Astrocyte (in vitro differentiated cells and primary cell): ENCODE data around the gene NF2. TPM values are rescaled to one million over a fixed set of nuclear protein-coding genes. Genes with fewer than 3 reads are reported as not detected.

Experiments
- DNase-seq: peaks from one replicate; pipeline ENCODE4 v3.0.0-alpha.2; 2010; ENCODE audit warnings: low read depth
- FAIRE-seq: peaks from 2 replicates; lab custom pipeline; 2011; peaks lifted over from hg19 to GRCh38; lab: Jason Lieb, UNC
- H2AFZ ChIP-seq: 2 replicates; pipeline ENCODE4 v1.6.0; 2012; ENCODE audit warnings: low read depth, low read length, inconsistent platforms
- H3K27ac ChIP-seq: 2 replicates; pipeline ENCODE4 v1.5.1; 2011; ENCODE audit warnings: low read depth, low read length, inconsistent platforms
- H3K27me3 ChIP-seq: 2 replicates; pipeline ENCODE4 v1.6.0; 2011; ENCODE audit warnings: low read length, inconsistent platforms; ENCODE audit not compliant: insufficient read depth
- H3K36me3 ChIP-seq: 2 replicates; pipeline ENCODE4 v1.5.1; 2011; ENCODE audit warnings: low read length, inconsistent platforms; ENCODE audit not compliant: insufficient read depth
- H3K4me1 ChIP-seq: 2 replicates; pipeline ENCODE4 v1.5.1; 2011; ENCODE audit warnings: low read length, inconsistent platforms; ENCODE audit not compliant: insufficient read depth
- H3K4me2 ChIP-seq: 2 replicates; pipeline ENCODE4 v1.6.0; 2012; ENCODE audit warnings: low read length, inconsistent platforms
- H3K4me3 ChIP-seq: 2 replicates; pipeline ENCODE4 v1.5.1; 2011; ENCODE audit warnings: low read depth, mild to moderate bottlenecking, low read length, inconsistent platforms; ENCODE audit not compliant: insufficient read depth
- H3K79me2 ChIP-seq: 2 replicates; pipeline ENCODE4 v1.6.0; 2012; ENCODE audit warnings: mild to moderate bottlenecking, low read length, inconsistent platforms; ENCODE audit not compliant: insufficient read depth
- H3K9ac ChIP-seq: 2 replicates; pipeline ENCODE4 v1.6.0; 2012; ENCODE audit warnings: mild to moderate bottlenecking, low read length, inconsistent platforms
- H3K9me3 ChIP-seq: 2 replicates; pipeline ENCODE4 v1.5.1; 2012; ENCODE audit warnings: low read depth, mild to moderate bottlenecking, low read length, inconsistent platforms; ENCODE audit not compliant: insufficient read depth
- H4K20me1 ChIP-seq: 2 replicates; pipeline ENCODE4 v1.6.0; 2012; ENCODE audit warnings: low read length, inconsistent platforms; ENCODE audit not compliant: insufficient read depth
- H3K27ac Mint-ChIP-seq: one replicate; pipeline ENCODE4 v1.8.0; 2021; ENCODE audit warnings: mild to moderate bottlenecking, mixed read lengths; ENCODE audit not compliant: unreplicated experiment
- H3K27me3 Mint-ChIP-seq: one replicate; pipeline ENCODE4 v1.8.0; 2021; ENCODE audit warnings: low read depth, mixed read lengths; ENCODE audit not compliant: unreplicated experiment
- H3K36me3 Mint-ChIP-seq: one replicate; pipeline ENCODE4 v1.8.0; 2021; ENCODE audit warnings: low read depth, mixed read lengths; ENCODE audit not compliant: unreplicated experiment
- H3K4me1 Mint-ChIP-seq: one replicate; pipeline ENCODE4 v1.8.0; 2021; ENCODE audit warnings: low read depth, mixed read lengths; ENCODE audit not compliant: unreplicated experiment
- H3K4me3 Mint-ChIP-seq: one replicate; pipeline ENCODE4 v1.8.0; 2021; ENCODE audit warnings: mild to moderate bottlenecking, moderate library complexity, mixed read lengths; ENCODE audit not compliant: unreplicated experiment
- H3K9me3 Mint-ChIP-seq: one replicate; pipeline ENCODE4 v1.8.0; 2021; ENCODE audit warnings: mild to moderate bottlenecking, mixed read lengths; ENCODE audit not compliant: unreplicated experiment
- CTCF ChIP-seq: IDR thresholded peaks from 2 replicates; pipeline ENCODE4 v1.5.1; 2011; ENCODE audit warnings: low read depth, mild to moderate bottlenecking, inconsistent platforms, low read length, moderate library complexity; ENCODE audit not compliant: insufficient read depth
- EZH2 ChIP-seq: IDR thresholded peaks from 2 replicates; pipeline ENCODE4 v1.6.1; 2012; ENCODE audit warnings: mild to moderate bottlenecking, low read length, inconsistent platforms; ENCODE audit not compliant: insufficient read depth
- total RNA-seq: library from RNA; stranded (reverse); gene quantifications from 2 replicates; pipeline ENCODE4 v1.2.1, GENCODE V29; 2021

NF2 gene
- total RNA-seq, 1 donor from 2014 or later, result 93.4 TPM

- Histone ChIP-seq H3K4me1 (no peaks in the 10 kb centered on the region), H3K36me3 (peaks cover 68% of the 10 kb centered on the region), H3K4me3 (no peak overlapping the region), H3K9ac (no peak overlapping the region), H4K20me1 (peaks cover 17% of the 10 kb centered on the region), H3K4me2 (no peak overlapping the region), H3K9me3 (no peaks in the 10 kb centered on the region), H3K79me2 (no peaks in the 10 kb centered on the region), H3K27ac (no peak overlapping the region), H2AFZ (no peak overlapping the region), H3K27me3 (no peaks in the 10 kb centered on the region)
- no peak for TF ChIP-seq EZH2
- TF ChIP-seq CTCF, result no peak
- Mint-ChIP-seq H3K4me1 (no peaks in the 10 kb centered on the region), H3K27me3 (no peaks in the 10 kb centered on the region), H3K4me3 (no peak overlapping the region), H3K36me3 (peaks cover 28% of the 10 kb centered on the region), H3K27ac (no peak overlapping the region), H3K9me3 (no peaks in the 10 kb centered on the region)
- no peak for FAIRE-seq
- no peak for DNase-seq
Observed at GRCh38 chr22:29674121-29674520, 70.7 kb downstream of the NF2 start.

- H3K4me3 ChIP-seq, result no peak overlapping the region
- Mint-ChIP-seq H3K4me3 (no peak overlapping the region), H3K9me3 (no peaks in the 10 kb centered on the region), H3K4me1 (no peaks in the 10 kb centered on the region), H3K27me3 (no peaks in the 10 kb centered on the region), H3K27ac (no peak overlapping the region), H3K36me3 (peaks cover 17% of the 10 kb centered on the region)
- H3K4me2 ChIP-seq, result no peak overlapping the region
- H3K9me3 ChIP-seq, result no peaks in the 10 kb centered on the region
- peaks cover 75% of the 10 kb centered on the region for H3K36me3 ChIP-seq
- no peak overlapping the region for H2AFZ ChIP-seq
- no peak overlapping the region for H3K27ac ChIP-seq
- DNase-seq (no peak), FAIRE-seq (no peak)
- H3K9ac ChIP-seq, result no peak overlapping the region
- H3K27me3 ChIP-seq, result no peaks in the 10 kb centered on the region
- H3K79me2 ChIP-seq, result peaks cover 2% of the 10 kb centered on the region
- H3K4me1 ChIP-seq, result no peaks in the 10 kb centered on the region
- no peak for TF ChIP-seq EZH2
- TF ChIP-seq CTCF, result no peak
- H4K20me1 ChIP-seq, result peaks cover 9% of the 10 kb centered on the region
Observed at GRCh38 chr22:29679316-29679715, 75.9 kb downstream of the NF2 start.

GRCh38 chr22:29683536-29683935 lies 80.1 kb downstream of the NF2 start:
- H3K9me3 ChIP-seq, result no peaks in the 10 kb centered on the region
- Mint-ChIP-seq H3K27ac (no peak overlapping the region), H3K36me3 (peaks cover 13% of the 10 kb centered on the region), H3K9me3 (no peaks in the 10 kb centered on the region), H3K4me3 (no peak overlapping the region), H3K4me1 (peaks cover 7% of the 10 kb centered on the region), H3K27me3 (no peaks in the 10 kb centered on the region)
- FAIRE-seq, result no peak
- no peak overlapping the region for H3K9ac ChIP-seq
- TF ChIP-seq EZH2 (no peak), CTCF (no peak)
- peaks cover 6% of the 10 kb centered on the region for H3K79me2 ChIP-seq
- no peak overlapping the region for H3K4me3 ChIP-seq
- H2AFZ ChIP-seq, result no peak overlapping the region
- H3K27ac ChIP-seq, result no peak overlapping the region
- peaks cover 62% of the 10 kb centered on the region for H3K36me3 ChIP-seq
- DNase-seq, result no peak
- no peak overlapping the region for H3K4me2 ChIP-seq
- H3K4me1 ChIP-seq, result no peaks in the 10 kb centered on the region
- H4K20me1 ChIP-seq, result peaks cover 27% of the 10 kb centered on the region
- no peaks in the 10 kb centered on the region for H3K27me3 ChIP-seq
